Measurements from ENCODE around the gene EYS.

Gene EYS

GRCh38 chr6:64225503-64225902 is 1481.5 kb downstream of the EYS start:
- Histone ChIP-seq H3K9ac (no peak overlapping the region), H2AFZ (no peak overlapping the region), H3K4me2 (ENCODE audit: low read length) (no peak overlapping the region), H3K27ac (no peak overlapping the region), H3K4me1 (no peaks in the 10 kb centered on the region), H3K9me3 (ENCODE audit: control insufficient read depth, low read length) (no peaks in the 10 kb centered on the region), H3K36me3 (ENCODE audit: control insufficient read depth, insufficient read depth, low read length) (no peaks in the 10 kb centered on the region), H3K27me3 (ENCODE audit: control insufficient read depth, insufficient read depth, low read length) (no peaks in the 10 kb centered on the region), H3K79me2 (no peaks in the 10 kb centered on the region), H3K4me3 (ENCODE audit: low read depth, low read length) (no peak overlapping the region)
- TF ChIP-seq CTCF (IDR thresholded peaks at IDR 0.05): no peak

- no peak overlapping the region for H3K9ac ChIP-seq
- H3K27ac ChIP-seq: no peak overlapping the region
- H3K27me3 ChIP-seq (ENCODE audit: control insufficient read depth, insufficient read depth, low read length): no peaks in the 10 kb centered on the region
- no peak for TF ChIP-seq CTCF (IDR thresholded peaks at IDR 0.05)
- H3K4me1 ChIP-seq: no peaks in the 10 kb centered on the region
- no peak overlapping the region for H2AFZ ChIP-seq
- no peaks in the 10 kb centered on the region for H3K36me3 ChIP-seq (ENCODE audit: control insufficient read depth, insufficient read depth, low read length)
- no peak overlapping the region for H3K4me2 ChIP-seq (ENCODE audit: low read length)
- H3K9me3 ChIP-seq (ENCODE audit: control insufficient read depth, low read length): no peaks in the 10 kb centered on the region
- no peak overlapping the region for H3K4me3 ChIP-seq (ENCODE audit: low read depth, low read length)
- H3K79me2 ChIP-seq: no peaks in the 10 kb centered on the region
Measured at GRCh38 chr6:64224819-64225218, 1482.2 kb downstream of the EYS start.

GRCh38 chr6:64221776-64222175 is 1485.2 kb downstream of the EYS start:
- no peaks in the 10 kb centered on the region for H3K4me1 ChIP-seq
- no peak for TF ChIP-seq CTCF (IDR thresholded peaks at IDR 0.05)

GRCh38 chr6:64220801-64221200 is 1486.2 kb downstream of the EYS start:
- H3K79me2 ChIP-seq: no peaks in the 10 kb centered on the region
- no peak for TF ChIP-seq CTCF (IDR thresholded peaks at IDR 0.05)
- H2AFZ ChIP-seq: no peak overlapping the region
- H3K4me2 ChIP-seq (ENCODE audit: low read length): no peak overlapping the region
- H3K4me1 ChIP-seq: no peaks in the 10 kb centered on the region
- no peak overlapping the region for H3K27ac ChIP-seq
- no peaks in the 10 kb centered on the region for H3K9me3 ChIP-seq (ENCODE audit: control insufficient read depth, low read length)
- no peak overlapping the region for H3K9ac ChIP-seq
- no peak overlapping the region for H3K4me3 ChIP-seq (ENCODE audit: low read depth, low read length)
- no peaks in the 10 kb centered on the region for H3K36me3 ChIP-seq (ENCODE audit: control insufficient read depth, insufficient read depth, low read length)
- no peaks in the 10 kb centered on the region for H3K27me3 ChIP-seq (ENCODE audit: control insufficient read depth, insufficient read depth, low read length)

More at GRCh38 chr6:64221776-64222175, 1485.2 kb downstream of the EYS start:
- Histone ChIP-seq H3K27ac (no peak overlapping the region), H3K27me3 (ENCODE audit: control insufficient read depth, insufficient read depth, low read length) (no peaks in the 10 kb centered on the region), H3K4me3 (ENCODE audit: low read depth, low read length) (no peak overlapping the region), H3K9me3 (ENCODE audit: control insufficient read depth, low read length) (no peaks in the 10 kb centered on the region), H3K9ac (no peak overlapping the region), H3K79me2 (no peaks in the 10 kb centered on the region), H2AFZ (no peak overlapping the region), H3K36me3 (ENCODE audit: control insufficient read depth, insufficient read depth, low read length) (no peaks in the 10 kb centered on the region), H3K4me2 (ENCODE audit: low read length) (no peak overlapping the region)

GRCh38 chr6:64217721-64218620 is 1489.1 kb downstream of the EYS start:
- Histone ChIP-seq H3K27me3 (ENCODE audit: control insufficient read depth, insufficient read depth, low read length) (no peaks in the 10 kb centered on the region), H3K4me2 (ENCODE audit: low read length) (no peak overlapping the region), H2AFZ (no peak overlapping the region), H3K79me2 (no peaks in the 10 kb centered on the region), H3K27ac (no peak overlapping the region), H3K4me3 (ENCODE audit: low read depth, low read length) (no peak overlapping the region), H3K4me1 (no peaks in the 10 kb centered on the region), H3K36me3 (ENCODE audit: control insufficient read depth, insufficient read depth, low read length) (no peaks in the 10 kb centered on the region), H3K9me3 (ENCODE audit: control insufficient read depth, low read length) (no peaks in the 10 kb centered on the region), H3K9ac (no peak overlapping the region)
- no peak for TF ChIP-seq CTCF (IDR thresholded peaks at IDR 0.05)

Data from parathyroid adenoma (tissue), 2 donors.